ENCODE data around the gene UNC119B.
"Not testable (repeated sequence)": the region's sequence is repeated elsewhere in the genome, so short reads cannot be mapped to it uniquely, and the experiment has no call there.

The UNC119B gene

GRCh38 chr12:120719496-120720233 lies 9.4 kb downstream of the UNC119B start:
- DNase-seq (ENCODE audit: low read depth), result no peak

- no peak for DNase-seq (ENCODE audit: low read depth)
These were observed 10.2 kb downstream of the UNC119B start for GRCh38 chr12:120720234-120720986.

GRCh38 chr12:120720987-120721801 lies 10.9 kb downstream of the UNC119B start:
- no peak for DNase-seq (ENCODE audit: low read depth)

- no peak for DNase-seq (ENCODE audit: low read depth)
These were observed 11.6 kb downstream of the UNC119B start for GRCh38 chr12:120721866-120722265.

- no peak for DNase-seq (ENCODE audit: low read depth)
These were observed 12.5 kb downstream of the UNC119B start for GRCh38 chr12:120722784-120723183.

GRCh38 chr12:120724720-120725119 lies 14.5 kb downstream of the UNC119B start:
- no peak for DNase-seq (ENCODE audit: low read depth)

GRCh38 chr12:120725151-120725658 lies 14.9 kb downstream of the UNC119B start:
- DNase-seq (ENCODE audit: low read depth), result no peak

- DNase-seq (ENCODE audit: low read depth), result peak; percentile 87
These were observed 15.6 kb downstream of the UNC119B start, which contains the start of gene ACADS for GRCh38 chr12:120725659-120726509. Gene ACADS, plus strand, starts transcription at chr12:120725826. Its CDS starts 60 bp downstream, at chr12:120725886.

- DNase-seq (ENCODE audit: low read depth), result no peak
These were observed 16.2 kb downstream of the UNC119B start for GRCh38 chr12:120726510-120726793.

- DNase-seq (ENCODE audit: low read depth), result no peak
These were observed 16.7 kb downstream of the UNC119B start for GRCh38 chr12:120726961-120727360.

GRCh38 chr12:120732198-120732597 lies 21.9 kb downstream of the UNC119B start:
- DNase-seq (ENCODE audit: low read depth), result not testable (repeated sequence)

- no peak for DNase-seq (ENCODE audit: low read depth)
These were observed 23.3 kb downstream of the UNC119B start for GRCh38 chr12:120733574-120733973.

- no peak for DNase-seq (ENCODE audit: low read depth)
These were observed 24.0 kb downstream of the UNC119B start for GRCh38 chr12:120734210-120734609.

- no peak for DNase-seq (ENCODE audit: low read depth)
These were observed 24.9 kb downstream of the UNC119B start for GRCh38 chr12:120735181-120735580.

GRCh38 chr12:120736404-120737331 lies 26.4 kb downstream of the UNC119B start:
- no peak for DNase-seq (ENCODE audit: low read depth)

GRCh38 chr12:120737557-120738251 lies 27.4 kb downstream of the UNC119B start:
- DNase-seq (ENCODE audit: low read depth), result no peak

- DNase-seq (ENCODE audit: low read depth), result no peak
These were observed 28.2 kb downstream of the UNC119B start for GRCh38 chr12:120738252-120739030.

GRCh38 chr12:120739031-120739762 lies 28.9 kb downstream of the UNC119B start:
- DNase-seq (ENCODE audit: low read depth), result no peak

All from stimulated activated CD8-positive, alpha-beta memory T cell treated with anti-CD3 and anti-CD28 coated beads, Interleukin-4, amount 100 ng/mL, for 24 hours (primary cell).